Upper lobe of right lung (tissue), 1 donor: ENCODE measurements around the gene NDUFA7. TPM values are rescaled to one million over a fixed set of nuclear protein-coding genes. Genes with fewer than 3 reads are reported as not detected.
A peak's percentile ranks its signal among the peaks of the same experiment; 100 is the strongest.
"Not testable (repeated sequence)": the region's sequence is repeated elsewhere in the genome, so short reads cannot be mapped to it uniquely, and the experiment has no call there.

Experiments
- ATAC-seq: fragments of 200-7000 bp; cut with Tn5 transposase; one replicate; pipeline ENCODE4 v1.9.1; 2020; ENCODE audit warnings: mild to moderate bottlenecking, moderate library complexity
- DNase-seq: peaks from one replicate; pipeline ENCODE4 v3.0.0-alpha.2; 2020
- H3K27ac ChIP-seq: fragments of 200-600 bp; one replicate; pipeline ENCODE4 v1.8.0; 2022
- H3K27me3 ChIP-seq: fragments of 200-600 bp; one replicate; pipeline ENCODE4 v1.8.0; 2022; ENCODE audit warnings: mild to moderate bottlenecking
- H3K36me3 ChIP-seq: fragments of 200-600 bp; one replicate; pipeline ENCODE4 v1.8.0; 2022
- H3K4me1 ChIP-seq: fragments of 200-600 bp; one replicate; pipeline ENCODE4 v1.8.0; 2022
- H3K4me3 ChIP-seq: fragments of 200-600 bp; one replicate; pipeline ENCODE4 v1.8.0; 2022; ENCODE audit warnings: mild to moderate bottlenecking
- H3K9me3 ChIP-seq: fragments of 200-600 bp; one replicate; pipeline ENCODE4 v1.8.0; 2022
- CTCF ChIP-seq: fragments of 200-600 bp; IDR thresholded peaks from one replicate; pipeline ENCODE4 v1.8.0; 2022; ENCODE audit warnings: antibody characterized with exemption
- intact Hi-C: fragments of 100-400 bp; cut with DNase I; formaldehyde crosslinking; loops from one replicate; pipeline ENCODE4 v1.11.0; 2022
- total RNA-seq: library from RNA; stranded (reverse); fragmentation: NEBNext Ultra II Directional; extraction: Animal tissue kit (Norgen Biotek cat#: 25700); gene quantifications from one replicate; pipeline ENCODE4 v1.2.1, GENCODE V29; 2021
- donor health status: DM: no; HTN: yes; CAD: no; lungs with severe emphysema.

Gene NDUFA7
- total RNA-seq, 1 donor from 2014 or later = 35.7 TPM

GRCh38 chr19:8322638-8322997, 1.4 kb upstream of the NDUFA7 start:
- TF ChIP-seq CTCF = no peak
- no peak for ATAC-seq
- H3K27ac ChIP-seq = peak overlapping the region; percentile 97
- intact Hi-C loops = no loop called here
- no peak for DNase-seq
- peaks cover 24% of the 10 kb centered on the region for H3K36me3 ChIP-seq
- H3K4me1 ChIP-seq = peaks cover 33% of the 10 kb centered on the region
- no peaks in the 10 kb centered on the region for H3K9me3 ChIP-seq
- H3K4me3 ChIP-seq = peak overlapping the region; percentile 83
- H3K27me3 ChIP-seq = no peaks in the 10 kb centered on the region

- ATAC-seq (no peak), DNase-seq (no peak)
- H3K27ac ChIP-seq = peak overlapping the region; percentile 97
- no peaks in the 10 kb centered on the region for H3K27me3 ChIP-seq
- peaks cover 37% of the 10 kb centered on the region for H3K4me1 ChIP-seq
- intact Hi-C loops = no loop called here
- no peaks in the 10 kb centered on the region for H3K9me3 ChIP-seq
- peaks cover 24% of the 10 kb centered on the region for H3K36me3 ChIP-seq
- TF ChIP-seq CTCF = no peak
- peak overlapping the region; percentile 83 for H3K4me3 ChIP-seq
Observed at GRCh38 chr19:8321986-8322637, 937 bp upstream of the NDUFA7 start.

GRCh38 chr19:8320564-8321066, 560 bp downstream of the NDUFA7 start:
- TF ChIP-seq CTCF = no peak

GRCh38 chr19:8319807-8320520, 1.2 kb downstream of the NDUFA7 start:
- intact Hi-C loops = no loop called here
- Histone ChIP-seq H3K4me3 (peak overlapping the region; percentile 83), H3K36me3 (peaks cover 35% of the 10 kb centered on the region), H3K27ac (peak overlapping the region; percentile 97), H3K27me3 (no peaks in the 10 kb centered on the region), H3K9me3 (no peaks in the 10 kb centered on the region), H3K4me1 (peaks cover 38% of the 10 kb centered on the region)
- TF ChIP-seq CTCF = no peak
- ATAC-seq (no peak), DNase-seq (no peak)

More at GRCh38 chr19:8320564-8321066, 560 bp downstream of the NDUFA7 start:
- H3K4me1 ChIP-seq = peaks cover 38% of the 10 kb centered on the region
- peaks cover 28% of the 10 kb centered on the region for H3K36me3 ChIP-seq
- intact Hi-C loops = no loop called here
- peak overlapping the region; percentile 97 for H3K27ac ChIP-seq
- H3K4me3 ChIP-seq = peak overlapping the region; percentile 83
- no peaks in the 10 kb centered on the region for H3K27me3 ChIP-seq
- peak; percentile 2 for ATAC-seq
- DNase-seq = no peak
- H3K9me3 ChIP-seq = no peaks in the 10 kb centered on the region

GRCh38 chr19:8318835-8319234, 2.3 kb downstream of the NDUFA7 start:
- ATAC-seq, H3K27ac ChIP-seq, H3K27me3 ChIP-seq, H3K9me3 ChIP-seq, DNase-seq, intact Hi-C loops, H3K4me3 ChIP-seq: not testable (repeated sequence)
- Histone ChIP-seq H3K4me1 (peaks cover 32% of the 10 kb centered on the region), H3K36me3 (peaks cover 37% of the 10 kb centered on the region)
